ENCODE measurements around the gene DNAJC10. TPM values are rescaled to one million over a fixed set of nuclear protein-coding genes. Genes with fewer than 3 reads are reported as not detected.

The DNAJC10 gene
- total and polyA plus RNA-seq, 10 of the 15 experiments (the other 5 are each of a cell fraction or from before 2014, with no cell fraction given): 9.1 to 67.9 (median 38.2) TPM

GRCh38 chr2:182680837-182681236 is 35.2 kb upstream of the DNAJC10 start:
- Histone ChIP-seq H3K9ac (ENCODE audit: control insufficient read depth, insufficient read depth, low read length) (no peak overlapping the region), H2AFZ (ENCODE audit: control insufficient read depth, low read depth, low read length) (no peak overlapping the region), H3K79me2 (ENCODE audit: control insufficient read depth, insufficient read depth, low read length) (no peaks in the 10 kb centered on the region), H4K20me1 (ENCODE audit: control insufficient read depth, insufficient read depth) (no peaks in the 10 kb centered on the region), H3K4me3 (no peak overlapping the region), H3K27ac (ENCODE audit: control insufficient read depth, insufficient read depth) (no peak overlapping the region), H3K4me1 (ENCODE audit: control insufficient read depth, insufficient read depth, low read length) (no peaks in the 10 kb centered on the region), H3K27me3 (replicated peaks in 1 of 2; ENCODE audit: control insufficient read depth in 2 of 2, insufficient read depth in 2 of 2, low read length in 1 of 2) (no peaks in the 10 kb centered on the region), H3K4me2 (ENCODE audit: control insufficient read depth, insufficient read depth) (no peak overlapping the region), H3K9me3 (replicated peaks; ENCODE audit: control insufficient read depth, insufficient read depth, low read length) (no peaks in the 10 kb centered on the region), H3K36me3 (ENCODE audit: control insufficient read depth in 2 of 2, insufficient read depth in 2 of 2, low read length in 1 of 2) (no peaks in the 10 kb centered on the region)
- CTCF ChIA-PET: no interaction called here
- intact Hi-C loops (cut with micrococcal nuclease; ENCODE audit: unreplicated experiment): no loop called here
- DNase-seq (ENCODE audit: low read depth, low spot score) (no peak), ATAC-seq (no peak), FAIRE-seq (no peak)
- SMC1A ChIA-PET (ENCODE audit: uncharacterized antibody, unreplicated experiment): interaction anchor here (1.2 kb wide), 1 partner anchor 46 kb away, joined by 4 read pairs; no protein-coding TSS in a partner anchor
- BruUV-seq (replicated peaks): no TSS peak
- 20% methylated on average over 1 of the region's 1 CpG for WGBS (ENCODE audit: insufficient coverage, insufficient replicate concordance, low lambda C conversion rate, missing lambda C conversion rate)
- POLR2A ChIA-PET: no interaction called here
- RAD21 ChIA-PET (ENCODE audit: unreplicated experiment): no interaction called here
- in situ Hi-C loops (cut with MboI): no loop called here
- TF ChIP-seq CBFB (IDR thresholded peaks at IDR 0.05; ENCODE audit: low read depth) (no peak), RB1 (IDR thresholded peaks at IDR 0.05; ENCODE audit: borderline replicate concordance) (no peak), SUZ12 (IDR thresholded peaks at IDR 0.05; ENCODE audit: unreplicated experiment) (no peak), ZNF217 (IDR thresholded peaks at IDR 0.05) (no peak), ZBTB33 (IDR thresholded peaks at IDR 0.05) (no peak), BCLAF1 (IDR thresholded peaks at IDR 0.05) (no peak), NR2C2 (IDR thresholded peaks at IDR 0.05; ENCODE audit: borderline replicate concordance, control insufficient read depth, insufficient read length, low read depth) (no peak), IRF4 (IDR thresholded peaks at IDR 0.05; ENCODE audit: low read depth, low read length) (no peak), BACH1 (IDR thresholded peaks at IDR 0.05; ENCODE audit: borderline replicate concordance) (no peak), ZZZ3 (IDR thresholded peaks at IDR 0.05; ENCODE audit: control insufficient read depth, insufficient read length, low read depth) (no peak), WRNIP1 (IDR thresholded peaks at IDR 0.05; ENCODE audit: borderline replicate concordance, low read depth, low read length) (no peak), YY1 (IDR thresholded peaks at IDR 0.05; ENCODE audit: low read depth, low read length) (no peak), BHLHE40 (IDR thresholded peaks at IDR 0.05; ENCODE audit: borderline replicate concordance in 1 of 2, low read depth in 2 of 2, low read length in 1 of 2) (no peak)
- TF ChIP-seq, protein P1, sequence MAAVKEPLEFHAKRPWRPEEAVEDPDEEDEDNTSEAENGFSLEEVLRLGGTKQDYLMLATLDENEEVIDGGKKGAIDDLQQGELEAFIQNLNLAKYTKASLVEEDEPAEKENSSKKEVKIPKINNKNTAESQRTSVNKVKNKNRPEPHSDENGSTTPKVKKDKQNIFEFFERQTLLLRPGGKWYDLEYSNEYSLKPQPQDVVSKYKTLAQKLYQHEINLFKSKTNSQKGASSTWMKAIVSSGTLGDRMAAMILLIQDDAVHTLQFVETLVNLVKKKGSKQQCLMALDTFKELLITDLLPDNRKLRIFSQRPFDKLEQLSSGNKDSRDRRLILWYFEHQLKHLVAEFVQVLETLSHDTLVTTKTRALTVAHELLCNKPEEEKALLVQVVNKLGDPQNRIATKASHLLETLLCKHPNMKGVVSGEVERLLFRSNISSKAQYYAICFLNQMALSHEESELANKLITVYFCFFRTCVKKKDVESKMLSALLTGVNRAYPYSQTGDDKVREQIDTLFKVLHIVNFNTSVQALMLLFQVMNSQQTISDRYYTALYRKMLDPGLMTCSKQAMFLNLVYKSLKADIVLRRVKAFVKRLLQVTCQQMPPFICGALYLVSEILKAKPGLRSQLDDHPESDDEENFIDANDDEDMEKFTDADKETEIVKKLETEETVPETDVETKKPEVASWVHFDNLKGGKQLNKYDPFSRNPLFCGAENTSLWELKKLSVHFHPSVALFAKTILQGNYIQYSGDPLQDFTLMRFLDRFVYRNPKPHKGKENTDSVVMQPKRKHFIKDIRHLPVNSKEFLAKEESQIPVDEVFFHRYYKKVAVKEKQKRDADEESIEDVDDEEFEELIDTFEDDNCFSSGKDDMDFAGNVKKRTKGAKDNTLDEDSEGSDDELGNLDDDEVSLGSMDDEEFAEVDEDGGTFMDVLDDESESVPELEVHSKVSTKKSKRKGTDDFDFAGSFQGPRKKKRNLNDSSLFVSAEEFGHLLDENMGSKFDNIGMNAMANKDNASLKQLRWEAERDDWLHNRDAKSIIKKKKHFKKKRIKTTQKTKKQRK (IDR thresholded peaks at IDR 0.05; ENCODE audit: low read depth, low read length): no peak
- TF ChIP-seq, protein P2, sequence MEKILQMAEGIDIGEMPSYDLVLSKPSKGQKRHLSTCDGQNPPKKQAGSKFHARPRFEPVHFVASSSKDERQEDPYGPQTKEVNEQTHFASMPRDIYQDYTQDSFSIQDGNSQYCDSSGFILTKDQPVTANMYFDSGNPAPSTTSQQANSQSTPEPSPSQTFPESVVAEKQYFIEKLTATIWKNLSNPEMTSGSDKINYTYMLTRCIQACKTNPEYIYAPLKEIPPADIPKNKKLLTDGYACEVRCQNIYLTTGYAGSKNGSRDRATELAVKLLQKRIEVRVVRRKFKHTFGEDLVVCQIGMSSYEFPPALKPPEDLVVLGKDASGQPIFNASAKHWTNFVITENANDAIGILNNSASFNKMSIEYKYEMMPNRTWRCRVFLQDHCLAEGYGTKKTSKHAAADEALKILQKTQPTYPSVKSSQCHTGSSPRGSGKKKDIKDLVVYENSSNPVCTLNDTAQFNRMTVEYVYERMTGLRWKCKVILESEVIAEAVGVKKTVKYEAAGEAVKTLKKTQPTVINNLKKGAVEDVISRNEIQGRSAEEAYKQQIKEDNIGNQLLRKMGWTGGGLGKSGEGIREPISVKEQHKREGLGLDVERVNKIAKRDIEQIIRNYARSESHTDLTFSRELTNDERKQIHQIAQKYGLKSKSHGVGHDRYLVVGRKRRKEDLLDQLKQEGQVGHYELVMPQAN (conservative IDR thresholded peaks at IDR 0.05): no peak

Data from GM12878 (cell line).